CD4-positive, alpha-beta T cell treated with Interleukin-17A for 4 hours (primary cell): ENCODE results near the gene LSR.
A peak's percentile ranks its signal among the peaks of the same experiment; 100 is the strongest.

ENCODE experiments used
- DNase-seq: peaks from one replicate; pipeline ENCODE4 v3.0.0-alpha.2; 2020; ENCODE audit warnings: mixed read lengths

LSR gene

GRCh38 chr19:35290381-35291127, 41.8 kb downstream of the LSR start:
- DNase-seq: no peak

DNA sequence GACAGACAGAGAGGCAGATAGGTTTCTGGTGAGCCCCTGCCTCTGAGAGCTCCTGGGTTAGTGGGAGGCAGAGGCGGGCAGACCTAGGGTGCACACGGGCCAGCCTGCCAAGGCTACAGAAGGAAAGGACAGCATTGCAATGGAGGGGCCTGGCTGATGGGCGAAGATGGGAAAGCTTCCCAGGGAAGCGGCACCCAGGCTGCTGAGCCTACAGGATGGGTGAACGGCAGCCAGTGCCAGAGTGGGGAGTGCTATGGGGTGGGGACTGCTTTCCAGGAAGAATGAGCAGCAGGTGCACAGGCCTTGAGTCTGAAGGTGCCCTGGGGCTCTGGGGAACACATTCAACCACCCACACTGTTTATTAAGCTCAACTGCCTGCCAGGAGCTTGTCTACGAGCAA, 42.5 kb downstream of the LSR start:
- no peak for DNase-seq

GRCh38 chr19:35291916-35292315, 43.1 kb downstream of the LSR start, which contains the start of gene MAG:
Gene MAG, plus strand, starts transcription at chr19:35292161. Its CDS starts 3,248 bp downstream, at chr19:35295409.
- DNase-seq: no peak

DNA sequence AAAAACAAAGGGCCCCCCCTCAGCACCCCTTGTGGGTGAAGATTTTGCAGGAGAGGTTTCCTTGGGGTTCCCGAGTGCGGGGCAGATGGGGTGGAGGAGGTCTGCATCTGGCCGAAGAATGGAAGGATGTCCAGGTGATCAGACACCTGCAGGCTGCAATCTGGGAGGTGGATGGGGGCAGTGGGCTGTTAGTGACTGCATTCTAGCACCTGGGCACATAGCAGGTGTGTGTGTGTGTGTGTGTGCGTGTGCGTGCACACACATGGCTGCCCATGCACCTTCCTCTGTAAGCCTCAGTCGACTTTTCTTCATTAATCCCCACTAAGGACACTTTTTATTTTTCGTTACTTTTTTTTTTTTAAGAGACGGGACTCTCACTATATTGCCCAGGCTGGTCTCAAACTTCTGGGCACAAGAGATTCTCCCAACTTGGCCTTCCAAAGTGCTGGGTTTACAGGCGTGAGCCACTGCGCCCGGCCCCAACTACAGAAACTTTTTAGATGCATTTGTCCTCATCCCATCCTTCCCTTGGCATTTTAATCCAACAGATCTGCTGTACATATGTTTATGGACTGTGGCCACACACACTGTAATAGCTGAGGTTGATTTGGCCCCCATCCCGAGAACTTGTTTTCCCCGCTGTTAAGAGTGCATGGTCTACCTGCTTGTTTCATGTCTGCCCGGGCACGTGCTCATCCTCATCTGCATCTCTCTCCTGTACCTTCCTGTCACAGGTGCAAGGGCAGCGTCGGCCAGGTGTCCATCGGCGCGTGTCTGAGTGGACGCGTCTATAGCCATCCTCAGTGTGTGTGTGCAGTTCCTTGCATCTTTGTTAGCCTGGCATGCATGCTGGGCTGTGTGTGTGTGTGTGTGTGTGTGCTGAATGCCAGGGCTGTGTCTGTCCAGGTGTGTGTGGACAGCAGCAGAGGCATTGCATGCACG, 43.9 kb downstream of the LSR start:
- DNase-seq: no peak

- no peak for DNase-seq
These were observed 44.5 kb downstream of the LSR start for GRCh38 chr19:35293363-35293739.

DNA sequence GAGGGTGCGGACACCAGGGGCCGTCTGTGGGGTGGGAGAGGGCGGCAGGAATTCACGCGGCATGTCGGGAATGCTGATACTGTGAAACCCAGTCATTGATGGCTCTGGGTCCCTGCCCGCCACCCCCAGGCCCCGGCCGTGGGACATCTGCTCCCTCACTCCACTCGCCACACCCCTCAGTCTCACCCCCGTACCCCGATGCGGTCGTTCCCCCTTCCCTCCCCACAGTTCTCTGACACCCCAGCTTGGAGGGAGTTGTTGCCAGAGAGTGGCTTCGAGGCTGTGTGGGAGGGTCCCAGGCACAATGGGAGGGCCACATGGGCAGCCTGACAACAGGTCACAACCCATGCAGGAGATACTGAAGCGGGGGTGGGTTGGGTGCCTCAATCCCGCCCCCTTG, 45.0 kb downstream of the LSR start:
- DNase-seq: no peak

DNA sequence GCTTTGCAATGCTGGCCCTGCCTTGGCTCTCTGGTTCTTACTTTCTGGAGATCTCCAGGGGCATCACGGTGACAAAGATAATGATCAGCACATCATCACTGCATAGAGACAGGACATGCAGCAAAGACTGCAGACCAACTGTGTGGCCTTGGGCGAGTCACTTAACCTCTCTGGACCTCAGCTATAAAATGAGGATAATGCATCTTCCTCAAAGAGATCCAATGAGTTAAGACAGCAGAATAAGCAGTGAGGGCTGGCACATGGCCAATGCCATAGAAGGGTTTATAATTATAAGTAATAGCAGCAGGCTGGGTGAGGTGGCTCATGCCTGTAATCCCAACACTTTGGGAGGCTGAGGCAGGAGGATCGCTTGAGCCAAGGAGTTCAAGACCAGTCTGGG, 45.5 kb downstream of the LSR start:
- DNase-seq: no peak

DNA sequence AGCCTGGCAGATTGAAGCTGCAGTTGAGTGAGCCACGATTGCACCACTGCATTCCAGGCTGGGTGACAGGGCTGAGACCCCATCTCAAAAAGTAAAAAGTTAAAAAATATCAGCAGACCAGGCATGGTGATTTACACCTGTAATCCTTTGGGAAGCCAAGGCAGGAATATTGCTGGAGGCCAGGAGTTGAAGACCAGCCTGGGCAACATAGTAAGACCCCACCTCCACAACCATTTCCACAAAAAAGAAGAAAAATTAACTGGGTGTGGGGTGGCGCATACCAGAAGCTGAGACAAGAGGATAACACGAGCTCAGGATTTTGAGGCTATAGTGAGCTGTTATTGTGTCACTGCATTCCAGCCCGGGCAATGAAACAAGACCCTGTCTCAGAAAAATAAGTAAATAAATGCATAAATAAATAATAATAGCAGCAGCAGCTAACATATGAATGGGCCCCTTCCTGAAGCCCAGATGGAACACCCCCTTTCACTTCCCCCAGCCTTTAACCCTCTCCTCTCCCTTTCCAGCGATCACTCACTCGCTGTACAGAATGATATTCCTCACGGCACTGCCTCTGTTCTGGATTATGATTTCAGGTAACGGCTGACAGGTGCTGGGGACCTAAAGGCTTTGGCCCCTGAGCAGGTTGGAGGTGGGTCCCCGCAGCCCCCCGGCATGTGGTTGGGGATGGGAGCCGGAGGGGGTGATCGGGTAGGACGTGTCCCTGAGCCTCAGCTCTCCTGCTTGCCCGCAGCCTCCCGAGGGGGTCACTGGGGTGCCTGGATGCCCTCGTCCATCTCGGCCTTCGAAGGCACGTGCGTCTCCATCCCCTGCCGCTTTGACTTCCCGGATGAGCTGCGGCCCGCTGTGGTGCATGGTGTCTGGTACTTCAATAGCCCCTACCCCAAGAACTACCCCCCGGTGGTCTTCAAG, 46.3 kb downstream of the LSR start:
- DNase-seq: no peak

DNA sequence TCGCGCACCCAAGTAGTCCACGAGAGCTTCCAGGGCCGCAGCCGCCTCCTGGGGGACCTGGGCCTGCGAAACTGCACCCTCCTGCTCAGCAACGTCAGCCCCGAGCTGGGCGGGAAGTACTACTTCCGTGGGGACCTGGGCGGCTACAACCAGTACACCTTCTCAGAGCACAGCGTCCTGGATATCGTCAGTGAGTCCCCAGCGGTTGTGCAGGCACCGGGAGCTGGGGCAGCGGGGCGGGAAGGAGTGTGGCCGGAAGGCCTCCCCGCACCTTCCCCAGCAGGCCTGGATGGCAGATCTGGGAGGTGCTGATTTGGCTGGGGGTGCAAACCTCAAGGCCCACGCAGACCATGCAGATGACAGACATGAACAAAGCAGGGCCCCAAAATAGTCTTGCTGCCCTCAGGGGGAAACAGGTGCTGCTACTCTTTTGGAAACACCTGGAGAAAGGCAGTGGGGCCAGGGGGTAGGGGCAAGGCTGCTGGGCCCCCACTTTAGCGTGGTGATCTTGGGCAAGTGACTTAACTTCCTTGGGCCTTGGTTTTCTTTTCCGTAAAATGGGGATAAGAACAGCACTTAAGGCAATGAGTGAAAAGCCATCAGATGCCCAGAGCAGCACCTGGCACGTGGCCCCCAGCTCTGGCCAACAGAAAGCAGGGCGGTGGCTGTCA, 47.1 kb downstream of the LSR start:
- DNase-seq: peak; percentile 59

DNA sequence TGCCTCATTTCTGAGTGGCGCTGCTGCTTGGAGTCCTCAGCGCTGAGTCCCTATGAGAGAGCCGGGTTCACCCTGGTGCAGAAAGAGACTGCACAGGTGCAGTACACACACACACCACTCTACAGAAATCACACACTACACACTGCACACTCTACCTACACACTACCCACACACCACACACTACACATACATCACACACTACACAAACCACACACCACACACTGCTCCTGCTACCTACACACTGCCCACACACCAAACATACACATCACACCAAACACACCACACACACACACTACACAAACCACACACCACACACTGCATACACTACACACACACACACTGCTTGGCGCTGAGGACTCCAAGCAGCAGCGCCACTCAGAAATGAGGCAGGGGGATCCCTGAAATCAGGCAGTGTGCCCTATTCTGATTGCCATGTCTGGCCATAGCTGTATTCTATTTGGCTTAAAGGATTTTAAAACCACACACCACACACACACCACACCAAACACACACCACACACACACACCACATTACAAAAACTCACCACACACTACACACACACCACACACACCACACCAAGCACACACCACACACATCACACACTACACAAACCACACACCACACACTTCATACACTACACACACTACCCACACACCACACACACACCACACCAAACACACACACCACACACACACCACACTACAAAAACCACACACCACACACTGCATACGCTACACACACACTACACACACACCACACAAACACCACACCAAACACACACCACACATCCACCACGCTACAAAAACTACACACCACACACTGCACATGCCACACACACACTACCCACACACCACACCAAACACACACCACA, 48.1 kb downstream of the LSR start:
- DNase-seq: no peak

DNA sequence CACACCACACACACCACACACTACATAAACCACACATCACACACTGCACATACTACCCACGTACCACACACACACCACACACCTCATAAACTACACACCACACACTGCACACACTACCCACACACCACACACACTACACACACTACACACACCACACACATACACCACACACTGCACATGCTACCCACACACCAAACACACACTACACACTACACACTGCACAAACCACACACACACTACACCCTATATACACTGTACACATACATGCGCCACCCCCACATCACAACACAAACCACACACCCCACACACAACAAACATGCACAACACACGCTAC, 48.7 kb downstream of the LSR start:
- DNase-seq: no peak

- DNase-seq: no peak
These were observed 49.1 kb downstream of the LSR start for GRCh38 chr19:35297922-35298321.

DNA sequence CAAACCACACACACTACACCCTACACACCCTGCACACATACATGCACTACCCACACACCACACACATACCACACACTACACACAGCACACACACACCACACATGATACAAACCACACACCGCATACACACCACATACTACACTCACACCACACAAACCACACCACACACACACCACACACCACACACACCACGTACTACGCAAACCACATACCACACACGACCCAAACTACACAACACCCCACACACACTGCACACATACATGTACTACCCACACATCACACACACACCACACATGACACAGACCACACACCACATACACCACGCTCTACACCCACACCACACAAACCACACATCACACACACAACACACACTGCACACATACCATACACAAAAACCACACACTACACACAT, 49.8 kb downstream of the LSR start:
- DNase-seq: no peak

DNA sequence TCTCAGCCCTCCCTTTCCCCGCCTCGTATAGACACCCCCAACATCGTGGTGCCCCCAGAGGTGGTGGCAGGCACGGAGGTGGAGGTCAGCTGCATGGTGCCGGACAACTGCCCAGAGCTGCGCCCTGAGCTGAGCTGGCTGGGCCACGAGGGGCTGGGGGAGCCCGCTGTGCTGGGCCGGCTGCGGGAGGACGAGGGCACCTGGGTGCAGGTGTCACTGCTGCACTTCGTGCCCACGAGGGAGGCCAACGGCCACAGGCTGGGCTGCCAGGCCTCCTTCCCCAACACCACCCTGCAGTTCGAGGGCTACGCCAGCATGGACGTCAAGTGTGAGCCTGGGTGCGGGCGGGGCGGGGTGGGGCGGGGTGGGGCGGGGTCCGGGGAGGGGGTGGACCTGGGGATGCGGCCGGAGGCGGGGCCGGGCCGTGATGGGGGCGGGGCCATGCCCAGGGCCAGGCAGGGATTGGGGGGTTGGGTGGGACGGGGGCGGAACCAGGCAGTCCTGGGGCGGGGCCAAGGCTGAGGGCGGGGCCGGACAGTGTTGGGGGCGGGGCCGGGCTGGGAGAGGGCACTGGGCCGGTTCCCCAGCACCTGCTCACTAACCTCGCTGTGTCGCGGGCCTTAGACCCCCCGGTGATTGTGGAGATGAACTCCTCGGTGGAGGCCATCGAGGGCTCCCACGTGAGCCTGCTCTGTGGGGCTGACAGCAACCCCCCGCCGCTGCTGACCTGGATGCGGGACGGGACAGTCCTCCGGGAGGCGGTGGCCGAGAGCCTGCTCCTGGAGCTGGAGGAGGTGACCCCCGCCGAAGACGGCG, 50.9 kb downstream of the LSR start:
- no peak for DNase-seq

DNA sequence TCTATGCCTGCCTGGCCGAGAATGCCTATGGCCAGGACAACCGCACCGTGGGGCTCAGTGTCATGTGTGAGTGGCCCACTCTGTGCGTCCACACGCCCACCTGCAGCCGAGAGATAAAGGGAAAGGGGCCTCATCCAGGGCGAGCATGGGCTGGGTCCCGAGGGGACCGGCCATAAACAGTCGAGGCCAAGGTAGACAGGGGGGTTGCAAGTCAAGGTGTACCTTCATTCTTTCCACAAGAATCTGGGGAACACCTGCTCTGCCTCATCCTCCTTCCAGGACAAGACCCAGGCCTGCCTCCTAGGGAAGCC, 51.5 kb downstream of the LSR start:
- DNase-seq: no peak

GRCh38 chr19:35301961-35302360, 53.2 kb downstream of the LSR start:
- no peak for DNase-seq

DNA sequence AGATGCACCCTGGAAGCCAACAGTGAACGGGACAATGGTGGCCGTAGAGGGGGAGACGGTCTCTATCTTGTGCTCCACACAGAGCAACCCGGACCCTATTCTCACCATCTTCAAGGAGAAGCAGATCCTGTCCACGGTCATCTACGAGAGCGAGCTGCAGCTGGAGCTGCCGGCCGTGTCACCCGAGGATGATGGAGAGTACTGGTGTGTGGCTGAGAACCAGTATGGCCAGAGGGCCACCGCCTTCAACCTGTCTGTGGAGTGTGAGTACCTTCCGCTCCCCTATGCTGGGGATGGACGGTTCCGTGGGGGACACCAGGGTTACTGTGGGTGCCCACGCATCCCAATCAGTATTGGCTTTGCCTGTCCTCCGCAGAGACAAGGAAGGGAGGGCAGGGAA, 53.6 kb downstream of the LSR start:
- DNase-seq: no peak

GRCh38 chr19:35303357-35303915, 54.6 kb downstream of the LSR start:
- no peak for DNase-seq

- DNase-seq: no peak
These were observed 55.2 kb downstream of the LSR start for GRCh38 chr19:35304036-35304435.

GRCh38 chr19:35305181-35305580, 56.4 kb downstream of the LSR start:
- no peak for DNase-seq
